Activated CD4-positive, CD25-positive, alpha-beta regulatory T cell treated with anti-CD3 and anti-CD28 coated beads, Interleukin-2, amount 50 U/mL, for 24 hours (primary cell): ENCODE measurements around the gene GPRIN1.
"Not testable (repeated sequence)": the region's sequence is repeated elsewhere in the genome, so short reads cannot be mapped to it uniquely, and the experiment has no call there.

Experiments
- ATAC-seq, 2 donors: fragments of 150-1000 bp; cut with Tn5 transposase; one replicate each; pipeline ENCODE4 v1.10.0; 2021; ENCODE audit warnings: mild to moderate bottlenecking in 1 of 2, moderate library complexity in 1 of 2

Gene GPRIN1

GRCh38 chr5:176565760-176566288 lies 44.1 kb downstream of the GPRIN1 start:
- ATAC-seq, result no peak

DNA sequence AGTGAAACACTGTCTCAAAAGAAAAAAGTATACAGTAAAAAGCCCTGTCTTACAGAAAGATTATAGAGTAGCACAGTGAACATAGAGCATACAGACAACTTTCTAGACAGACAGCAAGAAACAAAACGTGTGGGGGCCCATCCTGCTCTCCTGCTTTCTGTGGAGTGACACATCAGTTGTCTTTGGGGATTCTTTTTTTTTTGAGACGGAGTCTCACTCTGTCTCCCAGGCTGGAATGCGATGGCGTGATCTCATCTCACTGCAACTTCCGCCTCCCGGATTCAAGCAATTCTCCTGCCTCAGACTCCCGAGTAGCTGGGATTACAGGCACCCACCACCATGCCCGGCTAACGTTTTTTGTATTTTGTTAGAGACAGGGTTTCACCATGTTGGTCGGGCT lies 46.0 kb downstream of the GPRIN1 start:
- no peak for ATAC-seq

- ATAC-seq, result no peak
Measured at GRCh38 chr5:176562189-176562588, 47.8 kb downstream of the GPRIN1 start.

DNA sequence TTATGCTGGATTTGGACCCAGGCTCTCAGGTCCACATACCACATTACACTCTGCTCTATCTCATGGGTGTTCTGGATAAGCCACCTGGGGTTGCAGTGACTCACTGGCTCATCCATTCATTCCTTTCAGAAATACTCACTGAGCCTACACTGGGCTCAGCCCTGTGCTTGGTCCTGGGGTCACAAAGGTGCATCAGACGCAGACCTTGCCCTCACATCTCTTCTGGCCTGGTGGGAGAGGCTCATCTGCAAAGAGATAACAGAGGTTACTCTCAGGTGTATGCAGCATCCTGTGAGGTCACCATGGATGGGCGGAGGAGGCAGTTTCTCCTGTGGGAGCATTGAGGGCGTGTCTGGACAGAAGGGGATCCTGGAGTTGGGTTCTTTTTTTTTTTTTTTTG lies 48.7 kb downstream of the GPRIN1 start:
- no peak for ATAC-seq

- peak in 1 of 2 donors; percentile 53 for ATAC-seq
Measured at GRCh38 chr5:176560364-176560763, 49.6 kb downstream of the GPRIN1 start.

DNA sequence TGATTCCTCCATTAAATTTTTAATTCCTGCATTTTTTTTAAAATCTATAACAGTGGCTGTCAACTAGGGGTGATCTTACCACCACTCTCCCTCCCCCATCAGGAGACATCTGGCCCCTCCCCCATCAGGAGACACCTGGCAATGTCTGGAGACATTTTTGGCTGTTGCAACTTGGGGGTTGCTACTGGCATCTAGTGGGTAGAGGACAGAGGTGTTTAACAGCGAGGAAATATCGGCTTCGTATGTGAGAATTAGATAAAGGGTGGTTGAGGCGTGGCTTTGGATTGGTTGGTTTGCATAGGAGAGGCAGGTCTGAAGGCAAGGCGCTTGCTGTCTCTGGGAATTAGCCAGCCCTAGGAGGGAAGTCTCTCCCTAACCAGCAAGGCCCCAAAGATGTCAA lies 50.3 kb downstream of the GPRIN1 start:
- no peak for ATAC-seq

DNA sequence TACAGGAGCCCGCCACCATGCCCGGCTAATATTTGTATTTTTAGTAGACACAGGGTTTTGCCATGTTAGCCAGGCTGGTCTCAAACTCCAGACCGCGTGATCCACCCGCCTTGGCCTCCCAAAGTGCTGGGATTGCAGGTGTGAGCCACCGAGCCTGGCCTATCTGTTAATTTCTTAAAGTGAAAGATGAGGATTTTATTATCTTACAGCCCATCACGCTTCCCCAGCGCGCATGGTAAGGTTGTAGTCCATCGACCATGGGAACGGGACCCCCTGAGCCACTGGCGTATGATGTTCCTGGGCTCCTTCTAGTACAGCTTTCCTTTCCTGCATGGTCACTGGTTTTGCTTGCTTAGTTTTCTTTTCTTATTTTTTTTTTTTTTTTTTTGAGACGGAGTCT lies 52.1 kb downstream of the GPRIN1 start:
- no peak for ATAC-seq

DNA sequence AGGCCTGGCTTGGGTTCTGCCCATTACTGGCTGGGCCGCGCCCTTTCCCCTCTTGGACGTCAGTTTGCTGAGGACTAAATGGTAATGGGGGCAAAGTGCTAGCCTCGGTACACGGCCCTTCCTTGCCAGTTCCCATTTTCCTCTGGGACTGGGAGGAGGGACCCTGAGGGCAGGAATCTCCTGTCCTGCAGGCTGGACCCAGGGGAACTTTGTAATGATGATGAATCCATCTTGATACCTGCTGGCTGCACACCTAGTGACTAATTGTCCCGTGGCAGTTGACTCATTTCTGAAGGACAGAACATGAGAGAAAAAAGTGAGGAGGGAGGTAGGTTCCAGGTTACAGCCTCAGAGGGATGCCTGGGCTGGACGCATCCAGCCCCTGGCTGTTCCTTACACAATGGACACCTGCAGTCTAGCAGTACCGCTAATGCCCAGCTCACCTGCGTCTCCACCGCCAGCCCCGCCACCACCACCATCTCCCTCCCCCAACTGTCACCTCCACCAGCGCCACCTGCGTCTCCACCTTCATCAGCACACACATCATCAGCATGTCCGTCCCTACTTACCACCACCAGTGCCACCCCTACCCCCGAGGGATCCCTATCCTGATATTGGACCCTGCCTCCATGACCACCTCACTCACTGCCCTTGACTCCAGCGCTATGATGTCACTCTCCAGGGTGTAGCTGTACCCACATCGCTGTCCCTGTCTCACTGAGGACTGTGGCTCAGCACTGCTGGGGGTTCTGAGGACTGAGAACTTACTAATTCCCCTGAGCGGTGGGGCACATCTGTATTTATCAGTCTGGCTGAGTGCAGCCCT lies 56.5 kb downstream of the GPRIN1 start:
- peak; percentile 74 to 82 for ATAC-seq

- no peak for ATAC-seq
Measured at GRCh38 chr5:176552332-176552869, 57.6 kb downstream of the GPRIN1 start.

DNA sequence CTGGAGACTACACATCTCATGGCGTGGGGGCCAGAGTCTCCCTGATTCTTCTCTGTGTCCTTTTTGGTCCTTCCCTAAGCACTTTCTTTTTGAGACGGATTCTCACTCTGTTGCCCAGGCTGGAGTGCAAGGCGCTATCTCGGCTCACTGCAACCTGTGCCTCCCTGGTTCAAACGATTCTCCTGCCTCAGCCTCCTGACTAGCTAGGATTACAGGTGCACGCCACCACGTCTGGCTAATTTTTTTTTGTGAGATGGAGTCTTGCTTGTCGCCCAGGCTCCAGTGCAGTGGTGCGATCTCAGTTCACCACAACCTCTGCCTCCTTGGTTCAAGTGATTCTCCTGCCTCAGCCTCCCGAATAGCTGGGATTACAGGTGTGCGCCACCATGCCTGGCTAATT lies 59.0 kb downstream of the GPRIN1 start:
- ATAC-seq, result not testable (repeated sequence)

- no peak for ATAC-seq
Measured at GRCh38 chr5:176550275-176550831, 59.6 kb downstream of the GPRIN1 start.

GRCh38 chr5:176549871-176550270 lies 60.1 kb downstream of the GPRIN1 start:
- no peak for ATAC-seq

DNA sequence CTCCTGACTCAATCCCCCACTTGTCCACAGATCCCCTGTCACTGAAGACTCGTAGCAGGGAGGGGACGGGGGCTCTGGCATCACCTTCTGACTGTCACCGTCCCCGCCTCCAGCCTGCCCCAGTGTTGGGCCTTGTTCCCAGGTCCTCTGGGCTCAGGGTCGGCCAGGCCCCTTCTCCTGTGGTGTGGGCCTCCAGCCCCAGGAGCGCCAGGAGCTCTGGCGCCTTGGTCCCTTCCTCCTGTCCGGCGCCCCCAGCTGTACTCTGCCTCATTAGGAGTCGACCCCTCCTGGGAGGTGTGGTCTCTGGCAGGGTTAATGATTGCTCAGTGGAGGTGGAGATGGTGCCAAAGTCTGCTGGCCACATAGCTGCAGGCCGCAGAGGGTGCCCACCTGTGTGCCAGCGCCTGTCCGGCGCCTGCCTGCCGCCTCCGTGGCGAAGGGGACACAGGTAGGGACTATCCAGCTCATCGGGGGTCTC lies 61.0 kb downstream of the GPRIN1 start, which contains the start of gene CDHR2:
Gene CDHR2 (plus strand): TSS at position 376 of the 478 bp plus-strand sequence. CDS start 16,011 bp downstream, outside the sequence.
- no peak for ATAC-seq

- ATAC-seq, result peak; percentile 32 to 47
Measured at GRCh38 chr5:176547802-176548201, 62.2 kb downstream of the GPRIN1 start.
